ENCODE results near the gene BRD7. TPM values are rescaled to one million over a fixed set of nuclear protein-coding genes. Genes with fewer than 3 reads are reported as not detected.

Gene BRD7
- total and polyA plus RNA-seq, 2 of the 13 experiments (the other 11 are each of a cell fraction or from before 2014, with no cell fraction given) = 82.3 to 149 TPM

- TF ChIP-seq KIAA2018 (CRISPR knock-in tag; IDR thresholded peaks at IDR 0.05; ENCODE audit: borderline replicate concordance) (no peak), PTBP1 (IDR thresholded peaks at IDR 0.05; ENCODE audit: low read depth, low read length, poor library complexity, severe bottlenecking) (peak; percentile 9), MEF2D (CRISPR knock-in tag; IDR thresholded peaks at IDR 0.05) (0 out of 2 replicates have a peak, but pooled peaks have one; percentile 48), FOXA1 (IDR thresholded peaks at IDR 0.05) (no peak), FOXA1 (CRISPR knock-in tag; IDR thresholded peaks at IDR 0.05) (peak; percentile 30; the same call in 1 of the 2 replicates), ZSCAN22 (CRISPR knock-in tag; IDR thresholded peaks at IDR 0.05) (no peak), GMEB1 (CRISPR knock-in tag; IDR thresholded peaks at IDR 0.05; ENCODE audit: borderline replicate concordance) (peak; percentile 43; the same call in 1 of the 2 replicates), RBAK (CRISPR knock-in tag; IDR thresholded peaks at IDR 0.05) (0 out of 2 replicates have a peak, but pooled peaks have one; percentile 57), ZKSCAN1 (IDR thresholded peaks at IDR 0.05; ENCODE audit: low read length) (no peak), ELF4 (CRISPR knock-in tag; IDR thresholded peaks at IDR 0.05; ENCODE audit: borderline replicate concordance) (no peak), ZBTB2 (CRISPR knock-in tag; IDR thresholded peaks at IDR 0.05; ENCODE audit: low read depth) (no peak), IKZF4 (CRISPR knock-in tag; IDR thresholded peaks at IDR 0.05; ENCODE audit: borderline replicate concordance, low read depth, not compliant biosample characterization) (peak; percentile 23), ZNF577 (CRISPR knock-in tag; IDR thresholded peaks at IDR 0.05; ENCODE audit: borderline replicate concordance, low read depth) (no peak), RAD21 (CRISPR knock-in tag; IDR thresholded peaks at IDR 0.05) (peak; percentile 61), TCF12 (IDR thresholded peaks at IDR 0.05) (no peak), TCF12 (CRISPR knock-in tag; IDR thresholded peaks at IDR 0.05) (0 out of 2 replicates have a peak, but pooled peaks have one; percentile 58), ZNF724P (CRISPR knock-in tag; IDR thresholded peaks at IDR 0.05; ENCODE audit: borderline replicate concordance) (no peak), FOXK2 (IDR thresholded peaks at IDR 0.05) (no peak)
Measured at GRCh38 chr16:50291719-50292565, 76.8 kb downstream of the BRD7 start (continued).

All from HepG2 (cell line).